Gastrocnemius medialis (tissue), 4 donors: ENCODE measurements around the gene SEC16A. TPM values are rescaled to one million over a fixed set of nuclear protein-coding genes. Genes with fewer than 3 reads are reported as not detected.

ENCODE experiments used
- ATAC-seq, 2 donors: fragments of 150-250 bp; one replicate each; pipeline ENCODE4 v1.9.1; 2016
- DNase-seq, 2 donors: peaks; one replicate each; pipeline ENCODE4 v3.0.0-alpha.2; 2019
- H3K27ac ChIP-seq, 4 donors: fragments of 200-600 bp; sonication (generic); 1 replicate in 1 of 4; 2 replicates in 3 of 4; pipeline ENCODE4 v1.5.1; 2016 to 2018; ENCODE audit warnings: mild to moderate bottlenecking in 2 of 4, moderate library complexity in 1 of 4
- H3K27me3 ChIP-seq, 3 donors: fragments of 200-600 bp; sonication (generic) in 2 of 3; 1 replicate in 1 of 3; 2 replicates in 2 of 3; pipeline versions ENCODE4 v1.5.1 to v1.6.0; 2016 to 2019; ENCODE audit warnings: mild to moderate bottlenecking in 1 of 3, moderate library complexity in 1 of 3
- H3K36me3 ChIP-seq, 2 donors: fragments of 200-600 bp; sonication (generic) in 1 of 2; one replicate each; pipeline ENCODE4 v1.5.1; 2017 to 2018
- H3K4me1 ChIP-seq, 2 donors: fragments of 200-600 bp; sonication (generic) in 1 of 2; one replicate each; pipeline ENCODE4 v1.5.1; 2016 to 2017; ENCODE audit warnings: mild to moderate bottlenecking in 2 of 2
- H3K4me3 ChIP-seq, 4 donors: fragments of 200-600 bp; sonication (generic) in 3 of 4; 1 replicate in 1 of 4; 2 replicates in 3 of 4; pipeline ENCODE4 v1.5.1; 2016 to 2019; ENCODE audit warnings: mild to moderate bottlenecking in 2 of 4
- H3K9me3 ChIP-seq, 3 donors: fragments of 200-600 bp; sonication (generic) in 2 of 3; 1 replicate in 1 of 3; 2 replicates in 2 of 3; pipeline ENCODE4 v1.5.1; 2016 to 2019
- POLR2A ChIP-seq, 2 donors: fragments of 450-650 bp; IDR thresholded peaks; one replicate each; pipeline ENCODE4 v1.6.1; 2017; ENCODE audit warnings: antibody characterized with exemption in 2 of 2, mild to moderate bottlenecking in 2 of 2, moderate library complexity in 2 of 2
- in situ Hi-C, 4 donors: fragments of 200-750 bp; cut with MboI; loops; one replicate each; pipeline versions ENCODE4 v1.15.0 to v1.8.0; 2017; ENCODE audit warnings: low sequenced_read_pairs in 4 of 4
- intact Hi-C: fragments of 100-400 bp; cut with DNase I; formaldehyde crosslinking; loops from one replicate; pipeline ENCODE4 v1.15.1; 2023; ENCODE audit warnings: low total_unique reads
- microRNA-seq, 2 donors: library from miRNA; unstranded; fragments of <30 nt; microRNA quantifications; one replicate each; pipeline ENCODE4, GENCODE V29; 2016; ENCODE audit warnings: borderline replicate concordance in 2 of 2
- total RNA-seq, 4 donors: library from RNA; depleted of rRNA; stranded (reverse); fragments of >200 nt; gene quantifications; one replicate each; pipeline versions ENCODE4 v1.1.0 to v1.2.3, GENCODE V29; 2016
- TF ChIP-seq, protein P1 (sequence below), 5 experiments: fragments of 450-650 bp in 3 of 5; fragments of 200-600 bp in 2 of 5; sonication (generic) in 2 of 5; IDR thresholded peaks in 4 of 5; conservative IDR thresholded peaks in 1 of 5; 1 replicate in 4 of 5; 2 replicates in 1 of 5; pipeline ENCODE4 v1.5.1; 2016 to 2019; ENCODE audit warnings: antibody characterized with exemption in 5 of 5, mild to moderate bottlenecking in 3 of 5, moderate library complexity in 3 of 5

The SEC16A gene
- total RNA-seq, 4 donors from 2014 or later, result 23.9 to 50.4 (median 46.6) TPM

DNA sequence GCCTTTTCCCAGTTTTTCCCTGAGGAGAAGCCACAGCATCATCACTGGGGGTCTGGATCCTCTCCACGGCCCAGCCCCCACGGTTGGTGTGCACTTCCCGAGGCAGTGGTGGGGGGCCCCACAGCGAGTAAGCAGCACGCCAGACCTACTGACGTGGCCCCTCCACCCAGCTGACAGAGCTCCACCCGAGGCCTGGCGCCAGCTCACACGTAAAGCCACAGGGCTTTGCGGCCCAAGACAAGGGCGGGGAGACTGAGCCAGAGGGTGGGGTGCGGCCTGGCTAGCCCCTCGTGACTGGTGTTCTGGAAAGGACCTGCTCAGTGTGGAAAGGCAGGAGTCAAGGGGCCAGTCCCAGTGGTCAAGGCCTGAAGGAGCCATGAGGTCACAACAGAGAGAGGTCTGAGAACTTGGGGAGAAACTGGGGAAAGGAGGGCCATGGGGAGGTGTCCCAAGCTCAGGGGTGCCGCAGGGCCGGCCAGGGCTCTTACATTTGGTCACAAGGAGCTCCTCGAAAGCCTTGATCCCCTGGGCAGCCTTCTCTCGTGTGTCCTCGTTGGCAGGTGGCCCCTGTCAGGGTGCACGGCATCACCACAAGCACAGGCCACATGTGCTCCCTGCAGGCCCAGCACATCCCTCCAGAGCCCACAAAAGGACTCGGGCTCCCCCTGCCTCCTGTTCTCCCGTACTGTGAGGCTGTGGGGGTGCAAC, 88.4 kb downstream of the SEC16A start:
- ATAC-seq (no peak), DNase-seq (no peak)
- TF ChIP-seq, protein P1, sequence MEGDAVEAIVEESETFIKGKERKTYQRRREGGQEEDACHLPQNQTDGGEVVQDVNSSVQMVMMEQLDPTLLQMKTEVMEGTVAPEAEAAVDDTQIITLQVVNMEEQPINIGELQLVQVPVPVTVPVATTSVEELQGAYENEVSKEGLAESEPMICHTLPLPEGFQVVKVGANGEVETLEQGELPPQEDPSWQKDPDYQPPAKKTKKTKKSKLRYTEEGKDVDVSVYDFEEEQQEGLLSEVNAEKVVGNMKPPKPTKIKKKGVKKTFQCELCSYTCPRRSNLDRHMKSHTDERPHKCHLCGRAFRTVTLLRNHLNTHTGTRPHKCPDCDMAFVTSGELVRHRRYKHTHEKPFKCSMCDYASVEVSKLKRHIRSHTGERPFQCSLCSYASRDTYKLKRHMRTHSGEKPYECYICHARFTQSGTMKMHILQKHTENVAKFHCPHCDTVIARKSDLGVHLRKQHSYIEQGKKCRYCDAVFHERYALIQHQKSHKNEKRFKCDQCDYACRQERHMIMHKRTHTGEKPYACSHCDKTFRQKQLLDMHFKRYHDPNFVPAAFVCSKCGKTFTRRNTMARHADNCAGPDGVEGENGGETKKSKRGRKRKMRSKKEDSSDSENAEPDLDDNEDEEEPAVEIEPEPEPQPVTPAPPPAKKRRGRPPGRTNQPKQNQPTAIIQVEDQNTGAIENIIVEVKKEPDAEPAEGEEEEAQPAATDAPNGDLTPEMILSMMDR (IDR thresholded peaks at IDR 0.05 in 4 of 5, conservative IDR thresholded peaks at IDR 0.05 in 1 of 5), result no peak
- no peak for TF ChIP-seq POLR2A (IDR thresholded peaks at IDR 0.05)
- no peak overlapping the region for H3K4me3 ChIP-seq
- H3K4me1 ChIP-seq, result peaks cover 9 to 10% of the 10 kb centered on the region in 2 donors
- in situ Hi-C loops, result no loop called here
- H3K27me3 ChIP-seq, result no peaks in the 10 kb centered on the region
- intact Hi-C loops, result no loop called here
- no peak overlapping the region for H3K27ac ChIP-seq
- peaks cover 0 to 58% of the 10 kb centered on the region in 2 donors for H3K36me3 ChIP-seq
- no peaks in the 10 kb centered on the region for H3K9me3 ChIP-seq

DNA sequence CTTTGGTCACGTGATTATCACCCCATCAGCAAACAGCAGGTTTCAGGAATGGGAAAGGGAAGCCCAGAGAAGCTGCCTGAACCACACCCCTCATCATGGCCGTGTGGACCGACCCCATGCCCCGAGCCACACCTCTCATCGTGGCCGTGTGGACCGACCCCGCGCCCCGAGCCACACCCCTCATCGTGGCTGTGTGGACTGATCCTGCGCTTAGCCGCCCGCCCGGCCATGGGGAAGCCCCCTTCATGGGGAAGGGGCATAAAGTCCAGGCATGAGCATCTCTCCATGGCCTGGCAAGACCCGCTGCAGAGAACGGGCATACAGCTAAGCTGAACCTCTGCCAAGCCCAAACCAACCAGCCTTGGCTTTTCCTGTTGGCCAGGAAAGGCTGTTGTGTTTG, 89.3 kb downstream of the SEC16A start:
- ATAC-seq (no peak), DNase-seq (no peak)
- Histone ChIP-seq H3K27ac (no peak overlapping the region), H3K27me3 (no peaks in the 10 kb centered on the region), H3K4me3 (no peak overlapping the region), H3K4me1 (peaks cover 0 to under 1% of the 10 kb centered on the region in 2 donors), H3K9me3 (no peaks in the 10 kb centered on the region), H3K36me3 (peaks cover 0 to 63% of the 10 kb centered on the region in 2 donors)
- intact Hi-C loops (no loop called here), in situ Hi-C loops (no loop called here)
- no peak for TF ChIP-seq POLR2A (IDR thresholded peaks at IDR 0.05)
- TF ChIP-seq, protein P1 (IDR thresholded peaks at IDR 0.05 in 4 of 5, conservative IDR thresholded peaks at IDR 0.05 in 1 of 5), result no peak

GRCh38 chr9:136392538-136393449, 90.0 kb downstream of the SEC16A start:
- Histone ChIP-seq H3K36me3 (peaks cover 0 to 68% of the 10 kb centered on the region in 2 donors), H3K9me3 (no peaks in the 10 kb centered on the region), H3K27ac (no peak overlapping the region), H3K27me3 (no peaks in the 10 kb centered on the region), H3K4me3 (no peak overlapping the region), H3K4me1 (no peaks in the 10 kb centered on the region)
- intact Hi-C loops, result no loop called here
- in situ Hi-C loops, result no loop called here
- no peak for TF ChIP-seq POLR2A (IDR thresholded peaks at IDR 0.05)
- TF ChIP-seq, protein P1 (IDR thresholded peaks at IDR 0.05 in 4 of 5, conservative IDR thresholded peaks at IDR 0.05 in 1 of 5), result no peak
- DNase-seq, result no peak
- ATAC-seq, result no peak

GRCh38 chr9:136391737-136392537, 90.9 kb downstream of the SEC16A start:
- Histone ChIP-seq H3K27ac (no peak overlapping the region), H3K9me3 (no peaks in the 10 kb centered on the region), H3K4me3 (no peak overlapping the region), H3K4me1 (no peaks in the 10 kb centered on the region), H3K36me3 (peaks cover 0 to 73% of the 10 kb centered on the region in 2 donors), H3K27me3 (no peaks in the 10 kb centered on the region)
- in situ Hi-C loops (no loop called here), intact Hi-C loops (no loop called here)
- no peak for DNase-seq
- no peak for ATAC-seq
- TF ChIP-seq, protein P1 (IDR thresholded peaks at IDR 0.05 in 4 of 5, conservative IDR thresholded peaks at IDR 0.05 in 1 of 5), result no peak
- TF ChIP-seq POLR2A (IDR thresholded peaks at IDR 0.05), result no peak

Small RNA genes lying within 50 kb of the gene (microRNA-seq; reads per million reads assigned to microRNA genes)
- 0 reads per million in 2 donors for gene MIR4673

Other genes with a start within 250 kb of the SEC16A start
- gene QSOX2, start 237.2 kb downstream of the SEC16A start, total RNA-seq, result 1 to 10 TPM; 3.3 to 5.8 (median 5.2) TPM
- not detected for gene CCDC187, start 178.9 kb downstream of the SEC16A start, total RNA-seq
- gene GPSM1, start 155.5 kb downstream of the SEC16A start, total RNA-seq, result 1 to 10 TPM in 2 of 4 donors, under 1 TPM in 1, not detected in 1; 0.98 to 1.7 (median 1.2) TPM
- gene DNLZ, start 119.3 kb downstream of the SEC16A start, total RNA-seq, result 10 to 100 TPM; 37.9 to 65.1 (median 54.3) TPM
- gene CARD9, start 109.4 kb downstream of the SEC16A start, total RNA-seq, result 1 to 10 TPM in 1 of 4 donors, under 1 TPM in 3; 0.34 to 1.2 (median 0.69) TPM
- 1 to 10 TPM; 2.3 to 6.0 (median 3.9) TPM for gene SNAPC4, start 82.9 kb downstream of the SEC16A start, total RNA-seq
- gene ENTR1, start 72.4 kb downstream of the SEC16A start, total RNA-seq, result 10 to 100 TPM; 23.2 to 43.5 (median 36.5) TPM
- gene PMPCA, start 72.4 kb downstream of the SEC16A start, total RNA-seq, result 10 to 100 TPM; 35.9 to 63.1 (median 42.7) TPM
- 1 to 10 TPM; 5.0 to 6.7 (median 5.9) TPM for gene INPP5E, start 43.2 kb downstream of the SEC16A start, total RNA-seq
- 10 to 100 TPM in 1 of 4 donors, 1 to 10 TPM in 3; 6.3 to 15.4 (median 8.2) TPM for gene NOTCH1, start 63.0 kb upstream of the SEC16A start, total RNA-seq
- gene EGFL7, start 179.9 kb upstream of the SEC16A start, total RNA-seq, result 10 to 100 TPM; 37.4 to 74.7 (median 49.0) TPM
- gene AGPAT2, start 204.4 kb upstream of the SEC16A start, total RNA-seq, result 10 to 100 TPM; 19.0 to 77.4 (median 36.0) TPM
- gene DIPK1B, start 229.5 kb upstream of the SEC16A start, total RNA-seq, result 1 to 10 TPM; 1.8 to 4.6 (median 3.8) TPM